HCT116 (cell line): ENCODE measurements around the gene CHADL.

ENCODE experiments used
- POLR2A ChIP-seq: IDR thresholded peaks from 2 replicates; pipeline ENCODE4 v1.7.0; 2011; ENCODE audit warnings: borderline replicate concordance; ENCODE audit not compliant: insufficient read depth, insufficient read length; ENCODE audit errors: extremely low read depth
- TF ChIP-seq, protein P1 (sequence below), 3 experiments: fragments of 200-600 bp in 1 of 3; sonication (generic) in 1 of 3; IDR thresholded peaks in 2 of 3; conservative IDR thresholded peaks in 1 of 3; 2 replicates each; pipeline ENCODE4 v1.5.1; 2012 to 2017; ENCODE audit warnings: low read depth in 2 of 3, low read length in 2 of 3, antibody characterized with exemption in 1 of 3, borderline replicate concordance in 1 of 3, control low read depth in 1 of 3, mild to moderate bottlenecking in 1 of 3, mixed read lengths in 1 of 3, mixed run types in 1 of 3, moderate library complexity in 1 of 3; ENCODE audit not compliant: insufficient read depth in 1 of 3

DNA sequence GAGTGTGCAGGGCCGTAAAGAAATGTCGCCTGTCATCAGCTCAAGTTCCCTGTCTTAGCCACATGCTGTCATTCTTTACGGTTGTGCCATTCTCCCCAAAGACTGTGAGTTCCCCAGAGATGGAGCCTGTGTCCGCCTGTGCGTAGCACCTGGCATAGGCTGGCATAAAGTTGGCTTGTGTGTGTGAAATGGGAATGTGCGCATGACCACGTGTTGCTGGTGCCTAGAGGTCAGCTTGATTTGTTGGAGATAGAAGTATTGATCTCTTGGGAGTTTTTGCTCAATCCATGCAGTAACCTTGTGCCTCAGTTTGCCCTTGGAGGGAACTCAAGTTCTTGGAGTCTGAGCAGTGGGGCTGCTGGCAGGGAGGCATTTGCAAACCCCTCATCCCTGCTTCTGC, 9.4 kb downstream of the CHADL start:
- no peak for TF ChIP-seq POLR2A
- TF ChIP-seq, protein P1, sequence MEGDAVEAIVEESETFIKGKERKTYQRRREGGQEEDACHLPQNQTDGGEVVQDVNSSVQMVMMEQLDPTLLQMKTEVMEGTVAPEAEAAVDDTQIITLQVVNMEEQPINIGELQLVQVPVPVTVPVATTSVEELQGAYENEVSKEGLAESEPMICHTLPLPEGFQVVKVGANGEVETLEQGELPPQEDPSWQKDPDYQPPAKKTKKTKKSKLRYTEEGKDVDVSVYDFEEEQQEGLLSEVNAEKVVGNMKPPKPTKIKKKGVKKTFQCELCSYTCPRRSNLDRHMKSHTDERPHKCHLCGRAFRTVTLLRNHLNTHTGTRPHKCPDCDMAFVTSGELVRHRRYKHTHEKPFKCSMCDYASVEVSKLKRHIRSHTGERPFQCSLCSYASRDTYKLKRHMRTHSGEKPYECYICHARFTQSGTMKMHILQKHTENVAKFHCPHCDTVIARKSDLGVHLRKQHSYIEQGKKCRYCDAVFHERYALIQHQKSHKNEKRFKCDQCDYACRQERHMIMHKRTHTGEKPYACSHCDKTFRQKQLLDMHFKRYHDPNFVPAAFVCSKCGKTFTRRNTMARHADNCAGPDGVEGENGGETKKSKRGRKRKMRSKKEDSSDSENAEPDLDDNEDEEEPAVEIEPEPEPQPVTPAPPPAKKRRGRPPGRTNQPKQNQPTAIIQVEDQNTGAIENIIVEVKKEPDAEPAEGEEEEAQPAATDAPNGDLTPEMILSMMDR (IDR thresholded peaks at IDR 0.05 in 2 of 3, conservative IDR thresholded peaks at IDR 0.05 in 1 of 3; ENCODE audit: borderline replicate concordance in 1 of 3, insufficient read depth in 1 of 3, low read depth in 2 of 3, low read length in 2 of 3) = no peak
